Psoas muscle (tissue), 8 donors: ENCODE results near the gene CCDC60. TPM values are rescaled to one million over a fixed set of nuclear protein-coding genes. Genes with fewer than 3 reads are reported as not detected.

Experiments used
- ATAC-seq, 4 donors: fragments of 200-7000 bp; cut with Tn5 transposase; one replicate each; pipeline ENCODE4 v1.9.1; 2020; ENCODE audit warnings: moderate library complexity in 3 of 4, mild to moderate bottlenecking in 2 of 4
- DNase-seq, 2 donors: peaks; one replicate each; pipeline ENCODE4 v3.0.0-alpha.2; 2020
- H3K27ac ChIP-seq: fragments of 200-600 bp; one replicate; pipeline ENCODE4 v1.8.0; 2022
- H3K27me3 ChIP-seq, 3 donors: fragments of 200-600 bp in 1 of 3; one replicate each; pipeline versions ENCODE4 v1.6.1 to v1.8.0; 2013 to 2022; ENCODE audit warnings: low read length in 2 of 3, mild to moderate bottlenecking in 2 of 3, moderate library complexity in 1 of 3; ENCODE audit not compliant: insufficient read depth in 3 of 3
- H3K36me3 ChIP-seq, 2 donors: fragments of 200-600 bp in 1 of 2; one replicate each; pipeline versions ENCODE4 v1.6.1 to v1.8.0; 2013 to 2022; ENCODE audit warnings: low read depth in 1 of 2, mild to moderate bottlenecking in 1 of 2, moderate library complexity in 1 of 2; ENCODE audit not compliant: insufficient read depth in 1 of 2
- H3K4me1 ChIP-seq: fragments of 200-600 bp; one replicate; pipeline ENCODE4 v1.8.0; 2022
- H3K4me3 ChIP-seq: fragments of 200-600 bp; one replicate; pipeline ENCODE4 v1.8.0; 2022; ENCODE audit warnings: mild to moderate bottlenecking
- H3K9me3 ChIP-seq: fragments of 200-600 bp; one replicate; pipeline ENCODE4 v1.8.0; 2022
- WGBS, 3 donors: extraction: QIAGEN DNeasy Blood & Tissue Kit; methylation state at CpG; one replicate each; pipeline versions ENCODE4 v1.1.6 to v1.1.7; 2013; 5-methylcytosine and 5-hydroxymethylcytosine counted together
- intact Hi-C, 2 donors: fragments of 100-400 bp; cut with DNase I; formaldehyde crosslinking; loops; one replicate each; pipeline versions ENCODE4 v1.11.0 to v1.14.2; 2022
- polyA plus RNA-seq, 3 donors: library from polyadenylated mRNA; stranded (reverse); fragments of 200-250 nt; gene quantifications; one replicate each; pipeline ENCODE4 v1.2.3, GENCODE V29; 2013
- total RNA-seq, 4 donors: library from RNA; stranded (reverse); fragmentation: NEBNext Ultra II Directional in 2 of 4; extraction: Animal tissue kit (Norgen Biotek cat#: 25700) in 2 of 4; gene quantifications; one replicate each; pipeline versions ENCODE4 v1.2.1 to v1.2.4, GENCODE V29; 2021 to 2023
- TF ChIP-seq, protein P1 (sequence below): fragments of 200-600 bp; IDR thresholded peaks from one replicate; pipeline ENCODE4 v1.8.0; 2022; ENCODE audit warnings: antibody characterized with exemption
- donor health status: healthy with polysubstance abuse.
- donor health status: DM: no; HTN: no; CAD: no; lungs with moderate emphysema.
- donor health status: Bipolar disorder and iron deficiency.
- donor health status: healthy.
- donor health status: DM: yes; HTN: yes; CAD: no.
- donor health status: DM: no; HTN: no; CAD: no.
- donor health status: DM: no; HTN: no; CAD: no.
- donor health status: DM: yes; HTN: yes; CAD: no.

The CCDC60 gene
- total and polyA plus RNA-seq, 7 donors = not detected

GRCh38 chr12:119491814-119492213 lies 157.3 kb downstream of the CCDC60 start:
- Histone ChIP-seq H3K36me3 (no peaks in the 10 kb centered on the region), H3K4me1 (no peaks in the 10 kb centered on the region), H3K27me3 (peaks cover 0 to 9% (median 3%) of the 10 kb centered on the region in 3 donors), H3K4me3 (no peak overlapping the region), H3K9me3 (no peaks in the 10 kb centered on the region), H3K27ac (no peak overlapping the region)
- TF ChIP-seq, protein P1, sequence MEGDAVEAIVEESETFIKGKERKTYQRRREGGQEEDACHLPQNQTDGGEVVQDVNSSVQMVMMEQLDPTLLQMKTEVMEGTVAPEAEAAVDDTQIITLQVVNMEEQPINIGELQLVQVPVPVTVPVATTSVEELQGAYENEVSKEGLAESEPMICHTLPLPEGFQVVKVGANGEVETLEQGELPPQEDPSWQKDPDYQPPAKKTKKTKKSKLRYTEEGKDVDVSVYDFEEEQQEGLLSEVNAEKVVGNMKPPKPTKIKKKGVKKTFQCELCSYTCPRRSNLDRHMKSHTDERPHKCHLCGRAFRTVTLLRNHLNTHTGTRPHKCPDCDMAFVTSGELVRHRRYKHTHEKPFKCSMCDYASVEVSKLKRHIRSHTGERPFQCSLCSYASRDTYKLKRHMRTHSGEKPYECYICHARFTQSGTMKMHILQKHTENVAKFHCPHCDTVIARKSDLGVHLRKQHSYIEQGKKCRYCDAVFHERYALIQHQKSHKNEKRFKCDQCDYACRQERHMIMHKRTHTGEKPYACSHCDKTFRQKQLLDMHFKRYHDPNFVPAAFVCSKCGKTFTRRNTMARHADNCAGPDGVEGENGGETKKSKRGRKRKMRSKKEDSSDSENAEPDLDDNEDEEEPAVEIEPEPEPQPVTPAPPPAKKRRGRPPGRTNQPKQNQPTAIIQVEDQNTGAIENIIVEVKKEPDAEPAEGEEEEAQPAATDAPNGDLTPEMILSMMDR = no peak
- intact Hi-C loops = no loop called here
- no peak for ATAC-seq
- DNase-seq = no peak
- WGBS, 3 donors = 86 to 90% (median 88%) methylated on average over 5 of the region's 5 CpGs

DNA sequence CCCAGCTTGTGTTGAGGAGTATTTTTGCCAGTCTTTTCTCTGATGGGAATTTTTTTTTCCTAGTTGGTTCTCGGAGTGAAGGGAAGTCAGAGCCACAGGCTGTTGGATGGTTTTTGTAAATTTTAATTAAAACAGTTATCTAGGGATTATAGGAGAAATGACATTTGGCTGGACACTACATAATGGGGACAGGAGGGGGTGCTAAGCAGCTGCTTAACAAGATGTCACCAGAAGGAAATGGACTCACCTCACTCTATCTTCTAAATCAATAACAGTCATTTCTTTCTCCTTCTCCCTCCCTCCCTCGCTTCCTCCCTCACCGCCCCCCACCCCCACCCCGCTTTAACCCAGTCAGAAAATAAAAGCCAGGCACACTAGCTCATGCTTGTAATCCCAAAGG lies 165.7 kb downstream of the CCDC60 start:
- no peak overlapping the region for H3K27ac ChIP-seq
- no peak for DNase-seq
- H3K9me3 ChIP-seq = no peaks in the 10 kb centered on the region
- intact Hi-C loops = no loop called here
- TF ChIP-seq, protein P1 = no peak
- H3K4me1 ChIP-seq = no peaks in the 10 kb centered on the region
- 69 to 75% (median 74%) methylated on average over 4 of the region's 4 CpGs for WGBS, 3 donors
- no peak for ATAC-seq
- H3K27me3 ChIP-seq = peaks cover 0 to 18% (median 4%) of the 10 kb centered on the region in 3 donors
- H3K36me3 ChIP-seq = no peaks in the 10 kb centered on the region
- H3K4me3 ChIP-seq = no peak overlapping the region

DNA sequence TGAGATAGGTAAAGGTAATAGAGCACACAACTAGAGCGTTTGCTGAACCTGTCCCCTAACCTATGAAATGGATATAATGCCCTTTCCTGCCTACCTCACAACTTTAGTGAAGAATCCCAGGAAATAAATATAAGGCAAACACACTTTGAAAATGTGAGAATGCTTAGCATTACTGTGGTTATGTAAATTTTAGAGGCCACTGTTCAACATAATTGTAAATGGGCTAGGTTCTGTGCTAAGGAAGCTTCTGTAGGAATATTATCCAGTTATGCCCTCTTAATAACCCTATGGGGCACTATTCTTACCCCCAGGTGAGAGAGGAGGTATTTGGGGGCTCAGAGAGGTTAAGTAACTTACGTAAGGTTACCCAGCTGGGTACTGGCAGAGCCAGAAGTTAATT lies 166.5 kb downstream of the CCDC60 start:
- no peak for ATAC-seq
- TF ChIP-seq, protein P1 = no peak

GRCh38 chr12:119505001-119505400 lies 170.5 kb downstream of the CCDC60 start:
- 84 to 89% (median 86%) methylated on average over 6 of the region's 6 CpGs for WGBS, 3 donors
- ATAC-seq = no peak
- intact Hi-C loops = no loop called here

More for the DNA sequence above, 166.5 kb downstream of the CCDC60 start:
- no peak for DNase-seq
- peaks cover 0 to 16% (median 4%) of the 10 kb centered on the region in 3 donors for H3K27me3 ChIP-seq
- WGBS, 3 donors = 85 to 94% (median 90%) methylated on average over 2 of the region's 2 CpGs
- no peak overlapping the region for H3K27ac ChIP-seq
- H3K9me3 ChIP-seq = no peaks in the 10 kb centered on the region
- H3K4me3 ChIP-seq = no peak overlapping the region
- intact Hi-C loops = no loop called here
- H3K36me3 ChIP-seq = no peaks in the 10 kb centered on the region
- no peaks in the 10 kb centered on the region for H3K4me1 ChIP-seq

More at GRCh38 chr12:119505001-119505400, 170.5 kb downstream of the CCDC60 start:
- no peak for DNase-seq
- Histone ChIP-seq H3K4me3 (no peak overlapping the region), H3K4me1 (no peaks in the 10 kb centered on the region), H3K9me3 (no peaks in the 10 kb centered on the region), H3K27me3 (peaks cover 0 to 6% (median 0%) of the 10 kb centered on the region in 3 donors), H3K36me3 (no peaks in the 10 kb centered on the region), H3K27ac (no peak overlapping the region)
- TF ChIP-seq, protein P1 = no peak
